Activated CD4-positive, alpha-beta T cell treated with anti-CD3 and anti-CD28 coated beads, Interleukin-2, amount 10 ng/mL, durations not matched to agents 7 days and 5 days (primary cell): ENCODE results near the gene BMI1. TPM values are rescaled to one million over a fixed set of nuclear protein-coding genes. Genes with fewer than 3 reads are reported as not detected.
A peak's percentile ranks its signal among the peaks of the same experiment; 100 is the strongest.

Experiments used
- CTCF ChIA-PET: fragments of 350-600 bp; sonication (Branson Sonifier 250); formaldehyde crosslinking; loops from one replicate; lab custom pipeline; 2021; ENCODE audit warnings: antibody characterized with exemption; lab: Charles Lee
- POLR2A ChIA-PET: fragments of 350-600 bp; sonication (Branson Sonifier 250); formaldehyde crosslinking; loops from one replicate; lab custom pipeline; 2021; ENCODE audit warnings: antibody characterized with exemption; lab: Charles Lee
- DNase-seq: peaks from one replicate; pipeline ENCODE4 v3.0.0-alpha.2; 2020
- H3K27ac Mint-ChIP-seq: one replicate; pipeline ENCODE4 v1.8.0; 2021; ENCODE audit warnings: mild to moderate bottlenecking, moderate library complexity, mixed read lengths
- H3K27me3 Mint-ChIP-seq: one replicate; pipeline ENCODE4 v1.8.0; 2021; ENCODE audit warnings: mixed read lengths
- H3K36me3 Mint-ChIP-seq: one replicate; pipeline ENCODE4 v1.8.0; 2021; ENCODE audit warnings: low read depth, mixed read lengths
- H3K4me1 Mint-ChIP-seq: one replicate; pipeline ENCODE4 v1.8.0; 2021; ENCODE audit warnings: mixed read lengths
- H3K4me3 Mint-ChIP-seq: one replicate; pipeline ENCODE4 v1.8.0; 2021; ENCODE audit warnings: mild to moderate bottlenecking, moderate library complexity, mixed read lengths
- H3K9me3 Mint-ChIP-seq: one replicate; pipeline ENCODE4 v1.8.0; 2021; ENCODE audit warnings: mixed read lengths
- total RNA-seq, 2 experiments: library from RNA; stranded (reverse); gene quantifications; one replicate each; pipeline ENCODE4 v1.2.3, GENCODE V29; 2021

Gene BMI1
- total RNA-seq, 2 experiments from 2014 or later = 29.5 to 30.3 TPM

DNA sequence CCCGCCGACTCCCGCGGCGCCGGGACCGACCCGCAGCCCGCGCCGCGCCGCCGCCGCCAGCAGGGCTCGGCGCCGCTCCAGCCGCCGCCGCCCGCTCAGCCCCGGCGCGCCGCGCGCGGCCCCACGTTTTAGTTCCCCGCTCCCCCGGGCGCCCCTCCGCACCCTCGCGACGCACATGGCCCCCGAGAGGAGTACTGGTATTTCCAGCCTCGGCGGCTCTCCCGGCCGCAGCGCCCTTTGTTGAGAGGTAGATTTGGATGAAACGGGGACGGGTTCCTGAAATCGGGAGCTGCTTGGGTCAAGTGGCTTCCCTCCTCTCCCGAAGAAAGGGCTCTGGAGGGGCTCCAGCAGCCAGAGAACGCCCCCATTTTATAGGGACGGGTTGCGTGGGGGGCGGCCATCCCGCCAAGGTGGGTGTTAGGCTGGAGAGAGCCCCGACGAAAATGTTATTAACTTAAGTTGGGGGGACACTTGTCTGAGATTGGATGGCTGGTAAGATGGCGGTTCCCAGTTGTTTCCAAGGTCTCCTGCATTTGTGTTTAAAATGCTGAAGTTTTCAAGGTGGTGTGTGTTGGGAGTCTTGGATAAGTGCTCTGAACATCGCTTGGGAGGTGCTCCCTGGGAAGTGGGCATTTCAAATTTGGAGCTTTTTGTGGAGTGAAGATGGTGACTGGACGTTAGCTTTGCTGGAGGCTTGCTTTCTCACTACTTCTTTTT lies 1.2 kb downstream of the BMI1 start:
- Mint-ChIP-seq H3K27ac (peak overlapping the region; percentile 89), H3K27me3 (peaks cover 41% of the 10 kb centered on the region), H3K4me3 (peak overlapping the region; percentile 79), H3K36me3 (peaks cover 28% of the 10 kb centered on the region), H3K9me3 (no peaks in the 10 kb centered on the region), H3K4me1 (peaks cover 66% of the 10 kb centered on the region)
- ChIA-PET POLR2A (interaction anchor here (0.5 kb wide), 1 partner anchor 17 kb away, joined by 3 read pairs; no protein-coding TSS in a partner anchor), CTCF (interaction anchor here (0.6 to 1.5 kb wide), 3 partner anchors 10 to 51 kb away, joined by 3 to 6 read pairs (median 4); no protein-coding TSS in a partner anchor)
- DNase-seq = no peak

DNA sequence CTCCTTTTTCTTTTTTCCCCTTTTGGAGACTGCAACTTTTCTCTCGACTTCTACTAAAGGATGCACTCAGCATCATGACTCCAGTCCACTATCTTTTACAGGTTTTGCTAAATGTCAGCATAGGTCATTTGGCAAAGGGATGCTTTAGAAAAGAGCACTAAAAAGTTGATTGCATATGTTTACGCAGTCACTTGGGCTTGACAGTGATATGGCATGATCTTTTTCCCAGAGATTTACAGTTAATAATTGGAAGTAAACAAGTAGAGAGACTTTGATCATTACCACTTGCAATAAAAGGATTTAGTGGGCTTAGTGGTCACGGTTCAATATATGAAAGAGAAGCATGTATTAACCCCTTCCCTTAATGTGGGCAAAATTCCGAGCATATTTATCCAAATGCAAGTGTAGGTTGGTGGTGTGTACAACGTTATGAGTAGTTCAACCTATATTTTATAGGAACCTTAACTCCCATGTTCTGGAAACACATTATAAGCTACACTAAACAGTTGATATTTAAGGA lies 1.8 kb downstream of the BMI1 start:
- CTCF ChIA-PET = interaction anchor here (0.6 to 1.5 kb wide), 3 partner anchors 11 to 51 kb away, joined by 3 to 6 read pairs (median 4); no protein-coding TSS in a partner anchor
- H3K36me3 Mint-ChIP-seq = peaks cover 30% of the 10 kb centered on the region
- DNase-seq = no peak
- H3K4me1 Mint-ChIP-seq = peaks cover 61% of the 10 kb centered on the region
- POLR2A ChIA-PET = interaction anchor here (0.5 kb wide), 1 partner anchor 16 kb away, joined by 3 read pairs; no protein-coding TSS in a partner anchor
- H3K9me3 Mint-ChIP-seq = no peaks in the 10 kb centered on the region
- peak overlapping the region; percentile 89 for H3K27ac Mint-ChIP-seq
- H3K27me3 Mint-ChIP-seq = peaks cover 41% of the 10 kb centered on the region
- H3K4me3 Mint-ChIP-seq = peak overlapping the region; percentile 79

DNA sequence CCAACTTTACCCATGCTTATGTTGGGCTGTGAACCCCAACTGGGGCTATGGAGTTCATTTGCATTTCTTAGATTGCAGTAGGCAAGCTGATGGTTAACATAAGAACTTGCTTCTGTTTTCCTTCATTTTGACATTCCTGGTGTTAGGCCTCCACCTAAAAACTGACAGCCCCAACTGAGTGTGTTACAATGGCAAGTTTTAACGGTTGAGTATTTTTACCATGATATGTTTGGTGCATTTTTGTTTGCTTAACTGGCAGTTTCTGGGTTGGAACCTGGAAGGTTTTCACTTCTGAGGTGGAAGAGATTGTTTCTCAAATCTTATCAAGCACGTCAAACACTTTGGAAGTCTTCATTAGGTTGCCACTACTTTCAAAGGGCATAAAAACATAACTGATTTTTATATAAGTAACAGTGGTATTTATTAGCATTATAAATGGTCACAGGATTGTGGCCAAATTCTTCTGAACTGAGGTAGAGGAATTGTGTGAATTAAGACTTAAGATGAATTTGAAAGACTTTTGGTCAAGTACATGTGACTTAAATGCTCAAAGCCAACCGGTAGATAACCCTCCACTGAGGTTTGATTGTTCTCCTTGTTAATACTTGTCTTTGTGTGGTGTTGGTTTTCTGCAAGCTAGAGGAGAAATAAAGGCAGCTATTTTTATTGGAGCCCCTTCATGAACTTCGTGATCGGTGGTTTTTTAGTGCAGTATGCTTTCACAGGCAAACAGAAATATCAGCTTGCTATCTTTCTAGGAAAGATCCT lies 2.8 kb downstream of the BMI1 start:
- Mint-ChIP-seq H3K4me1 (peaks cover 53% of the 10 kb centered on the region), H3K4me3 (no peak overlapping the region), H3K9me3 (no peaks in the 10 kb centered on the region), H3K36me3 (peaks cover 25% of the 10 kb centered on the region), H3K27ac (no peak overlapping the region), H3K27me3 (peaks cover 41% of the 10 kb centered on the region)
- POLR2A ChIA-PET = no interaction called here
- CTCF ChIA-PET = interaction anchor here (0.6 to 1.3 kb wide), 3 partner anchors 12 to 63 kb away, joined by 3 read pairs; no protein-coding TSS in a partner anchor
- DNase-seq = no peak

GRCh38 chr10:22324413-22324812 lies 3.5 kb downstream of the BMI1 start:
- no peak for DNase-seq
- Mint-ChIP-seq H3K4me3 (peak overlapping the region; percentile 84), H3K9me3 (no peaks in the 10 kb centered on the region), H3K27me3 (peaks cover 41% of the 10 kb centered on the region), H3K27ac (no peak overlapping the region), H3K4me1 (peaks cover 48% of the 10 kb centered on the region), H3K36me3 (peaks cover 27% of the 10 kb centered on the region)
- ChIA-PET POLR2A (no interaction called here), CTCF (interaction anchor here (0.7 to 1.3 kb wide), 3 partner anchors 13 to 39 kb away, joined by 3 read pairs; no protein-coding TSS in a partner anchor)

GRCh38 chr10:22324893-22325271 lies 4.0 kb downstream of the BMI1 start:
- Mint-ChIP-seq H3K9me3 (no peaks in the 10 kb centered on the region), H3K4me3 (peak overlapping the region; percentile 84), H3K36me3 (peaks cover 31% of the 10 kb centered on the region), H3K27ac (peak overlapping the region; percentile 76), H3K4me1 (peaks cover 44% of the 10 kb centered on the region), H3K27me3 (peaks cover 38% of the 10 kb centered on the region)
- POLR2A ChIA-PET = no interaction called here
- DNase-seq = no peak
- CTCF ChIA-PET = interaction anchor here (0.7 to 1.3 kb wide), 3 partner anchors 13 to 38 kb away, joined by 3 read pairs; no protein-coding TSS in a partner anchor

DNA sequence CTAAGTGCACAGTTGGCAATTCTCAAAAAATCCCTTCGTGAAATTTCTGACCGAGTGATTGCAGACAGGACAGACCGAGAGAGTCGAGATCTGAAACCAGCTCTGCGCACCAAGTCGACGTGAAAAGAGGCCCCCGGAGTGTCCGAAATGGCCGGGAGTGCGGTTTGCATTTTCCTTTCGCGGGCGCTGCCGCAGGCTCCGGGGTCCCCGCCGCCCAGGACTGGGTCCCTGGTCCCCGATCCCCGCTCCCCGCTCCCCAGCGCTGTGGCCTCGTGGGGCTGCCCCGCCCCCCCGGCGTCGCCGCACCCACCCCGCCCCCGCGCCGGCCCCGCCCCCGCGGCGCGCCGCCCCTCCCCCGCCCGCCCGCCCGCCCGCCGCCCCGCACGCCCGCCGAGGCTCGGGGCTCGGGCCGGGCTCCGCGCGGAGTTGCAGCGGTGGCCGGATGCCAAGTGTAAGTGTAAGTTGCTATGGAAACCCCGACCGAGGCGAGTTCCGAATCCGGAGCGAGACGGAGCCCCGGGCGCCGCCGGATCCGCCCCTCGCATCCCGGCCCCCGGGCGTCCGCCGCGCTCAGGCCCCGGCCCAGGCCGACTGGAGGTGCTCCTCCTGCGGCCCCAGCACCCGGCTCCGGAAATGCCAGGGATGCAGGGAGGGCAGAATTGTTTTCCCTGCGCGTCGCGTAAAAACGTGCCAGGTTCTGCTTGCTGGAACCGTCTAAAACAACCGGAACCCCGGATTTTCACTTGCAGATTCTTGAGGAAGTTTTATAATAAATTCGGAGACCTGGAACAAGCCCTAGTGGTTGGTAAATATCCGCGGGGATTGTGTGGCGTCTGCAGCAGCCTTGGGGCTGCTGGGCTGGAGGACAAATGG lies 4.6 kb downstream of the BMI1 start:
- H3K27ac Mint-ChIP-seq = peak overlapping the region; percentile 76
- H3K9me3 Mint-ChIP-seq = no peaks in the 10 kb centered on the region
- CTCF ChIA-PET = interaction anchor here (1.3 kb wide), 1 partner anchor 14 kb away, joined by 3 read pairs; no protein-coding TSS in a partner anchor
- H3K4me3 Mint-ChIP-seq = peak overlapping the region; percentile 84
- H3K4me1 Mint-ChIP-seq = peaks cover 40% of the 10 kb centered on the region
- POLR2A ChIA-PET = no interaction called here
- DNase-seq = peak; percentile 74
- H3K27me3 Mint-ChIP-seq = peaks cover 34% of the 10 kb centered on the region
- H3K36me3 Mint-ChIP-seq = peaks cover 29% of the 10 kb centered on the region

GRCh38 chr10:22326145-22326702 lies 5.3 kb downstream of the BMI1 start:
- CTCF ChIA-PET = interaction anchor here (0.7 to 1.1 kb wide), 2 partner anchors 9 to 10 kb away, joined by 3 read pairs; partner anchors contain the start of gene COMMD3
- DNase-seq = no peak
- H3K36me3 Mint-ChIP-seq = peaks cover 30% of the 10 kb centered on the region
- peak overlapping the region; percentile 74 for H3K4me3 Mint-ChIP-seq
- H3K27ac Mint-ChIP-seq = peak overlapping the region; percentile 28
- no peaks in the 10 kb centered on the region for H3K9me3 Mint-ChIP-seq
- peaks cover 34% of the 10 kb centered on the region for H3K27me3 Mint-ChIP-seq
- POLR2A ChIA-PET = no interaction called here
- H3K4me1 Mint-ChIP-seq = peaks cover 40% of the 10 kb centered on the region

DNA sequence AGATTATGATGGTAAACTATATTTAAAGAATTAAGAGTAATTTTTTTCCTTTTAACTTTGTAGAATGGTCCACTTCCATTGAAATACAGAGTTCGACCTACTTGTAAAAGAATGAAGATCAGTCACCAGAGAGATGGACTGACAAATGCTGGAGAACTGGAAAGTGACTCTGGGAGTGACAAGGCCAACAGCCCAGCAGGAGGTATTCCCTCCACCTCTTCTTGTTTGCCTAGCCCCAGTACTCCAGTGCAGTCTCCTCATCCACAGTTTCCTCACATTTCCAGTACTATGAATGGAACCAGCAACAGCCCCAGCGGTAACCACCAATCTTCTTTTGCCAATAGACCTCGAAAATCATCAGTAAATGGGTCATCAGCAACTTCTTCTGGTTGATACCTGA lies 8.3 kb downstream of the BMI1 start:
- ChIA-PET POLR2A (no interaction called here), CTCF (no interaction called here)
- H3K4me1 Mint-ChIP-seq = peaks cover 42% of the 10 kb centered on the region
- H3K27me3 Mint-ChIP-seq = peaks cover 15% of the 10 kb centered on the region
- H3K36me3 Mint-ChIP-seq = peaks cover 23% of the 10 kb centered on the region
- H3K9me3 Mint-ChIP-seq = peaks cover 3% of the 10 kb centered on the region
- no peak overlapping the region for H3K4me3 Mint-ChIP-seq
- no peak overlapping the region for H3K27ac Mint-ChIP-seq
- no peak for DNase-seq

- peaks cover 36% of the 10 kb centered on the region for H3K4me1 Mint-ChIP-seq
- DNase-seq = no peak
- ChIA-PET CTCF (no interaction called here), POLR2A (interaction anchor here (0.5 kb wide), 1 partner anchor 106 kb away, joined by 3 read pairs; no protein-coding TSS in a partner anchor)
- H3K36me3 Mint-ChIP-seq = peaks cover 24% of the 10 kb centered on the region
- H3K9me3 Mint-ChIP-seq = peaks cover 3% of the 10 kb centered on the region
- H3K27me3 Mint-ChIP-seq = peaks cover 24% of the 10 kb centered on the region
- peak overlapping the region; percentile 66 for H3K4me3 Mint-ChIP-seq
- peak overlapping the region; percentile 31 for H3K27ac Mint-ChIP-seq
Measured at GRCh38 chr10:22332116-22332692, 11.3 kb downstream of the BMI1 start.

DNA sequence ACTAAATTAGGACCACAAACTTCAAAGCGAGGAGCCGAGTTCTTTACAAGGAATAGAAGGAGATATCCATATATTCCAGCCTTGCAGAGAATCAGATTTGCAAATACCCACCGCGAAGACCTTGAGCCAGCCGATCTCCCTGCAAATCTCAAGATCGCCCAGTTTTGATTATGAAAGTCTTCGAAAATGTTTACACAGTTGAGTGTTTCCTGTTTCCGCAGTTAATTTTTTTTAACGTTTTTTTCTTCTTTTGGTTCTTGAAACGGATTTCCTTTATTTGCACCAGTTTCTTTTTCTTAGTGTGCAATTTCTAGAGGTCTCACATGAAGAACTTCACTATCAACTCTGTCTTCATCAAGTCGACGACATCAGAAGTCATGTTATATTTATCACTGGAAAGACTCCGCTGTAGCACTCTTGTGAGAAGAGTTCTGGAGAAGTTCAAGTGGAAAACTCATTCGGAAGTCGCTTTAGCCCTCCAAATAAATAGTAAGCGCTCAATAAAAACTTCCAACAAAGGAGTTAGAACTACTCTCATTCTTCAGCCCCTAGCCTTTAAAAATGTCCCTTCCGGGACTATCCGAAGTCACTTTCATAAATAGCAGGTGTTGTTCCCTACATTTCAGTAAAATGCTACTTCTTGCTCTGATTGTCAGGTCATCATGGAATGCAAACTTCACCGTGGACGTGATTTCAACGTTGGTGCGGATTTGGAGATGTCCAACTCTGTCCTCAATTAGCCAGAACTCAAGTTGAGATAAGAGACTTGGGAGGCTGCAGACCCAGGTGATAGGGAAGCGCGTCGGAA lies 12.5 kb downstream of the BMI1 start:
- Mint-ChIP-seq H3K9me3 (peaks cover 3% of the 10 kb centered on the region), H3K4me1 (peaks cover 42% of the 10 kb centered on the region), H3K27me3 (peaks cover 35% of the 10 kb centered on the region), H3K36me3 (peaks cover 21% of the 10 kb centered on the region), H3K27ac (peak overlapping the region; percentile 84), H3K4me3 (peak overlapping the region; percentile 66)
- ChIA-PET POLR2A (no interaction called here), CTCF (no interaction called here)
- no peak for DNase-seq

DNA sequence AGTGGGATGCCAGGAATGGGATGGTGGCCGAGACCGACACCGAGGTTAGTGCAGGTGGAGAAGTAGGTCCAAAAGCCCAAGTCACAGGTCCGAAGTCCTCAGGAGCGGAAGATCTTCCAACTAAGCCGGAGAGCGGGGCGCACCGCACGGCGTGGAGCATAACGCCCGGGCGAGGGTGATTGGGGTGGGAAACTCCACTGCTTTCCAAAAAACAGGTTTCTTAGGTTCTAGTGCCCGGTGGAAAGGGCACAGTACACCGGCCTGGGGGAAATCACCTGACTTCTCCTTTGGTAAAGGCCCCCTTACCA lies 13.0 kb downstream of the BMI1 start:
- Mint-ChIP-seq H3K27me3 (peaks cover 41% of the 10 kb centered on the region), H3K4me1 (peaks cover 48% of the 10 kb centered on the region), H3K36me3 (peaks cover 21% of the 10 kb centered on the region), H3K27ac (peak overlapping the region; percentile 84), H3K9me3 (peaks cover 3% of the 10 kb centered on the region), H3K4me3 (peak overlapping the region; percentile 66)
- no peak for DNase-seq
- ChIA-PET CTCF (no interaction called here), POLR2A (no interaction called here)
